HG03066 (cell line): ENCODE data around the gene ZNF891.

ENCODE experiments used
- ATAC-seq: cut with Tn5 transposase; IDR thresholded peaks from one replicate; pipeline ENCODE4 v1.9.1; 2021; ENCODE audit warnings: low read depth; ENCODE audit not compliant: unreplicated experiment

Gene ZNF891

DNA sequence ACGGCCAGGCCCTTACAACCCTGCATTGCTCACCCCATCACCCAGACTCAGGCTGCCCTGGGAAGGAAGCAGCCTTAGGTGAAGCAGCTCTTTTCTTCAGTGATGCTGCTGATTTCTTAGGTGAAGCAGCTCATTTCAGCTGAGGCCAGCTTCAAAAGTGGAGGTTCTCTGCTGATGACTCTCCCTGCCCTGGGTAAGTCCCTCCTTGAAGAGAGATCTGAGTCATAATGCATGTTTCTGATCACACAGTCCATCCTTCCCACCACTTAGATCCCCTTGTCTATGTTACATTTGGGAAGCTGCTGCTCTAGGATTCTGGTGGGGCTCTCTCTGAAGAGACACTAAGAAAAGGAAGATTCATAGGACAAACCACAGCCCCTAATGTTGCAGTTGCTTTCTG, 66.5 kb downstream of the ZNF891 start:
- no peak for ATAC-seq

DNA sequence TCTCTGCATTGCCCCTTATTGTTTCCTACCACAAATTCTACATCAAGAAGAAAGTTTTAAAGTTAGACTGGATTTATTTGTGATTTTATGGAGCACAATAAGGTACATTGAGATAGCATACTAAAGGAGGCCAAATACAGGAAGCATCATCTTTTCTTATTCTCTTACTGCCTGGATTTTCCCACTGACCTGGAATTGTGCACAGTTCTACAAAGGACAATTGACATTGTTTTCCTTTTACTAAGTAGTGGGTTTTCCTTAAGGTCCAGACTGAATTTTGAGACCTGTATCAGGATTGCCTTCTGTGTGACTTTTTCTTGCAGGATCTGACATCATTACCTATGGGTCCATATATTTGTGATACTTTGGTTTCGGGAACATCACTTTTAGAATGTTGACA, 68.1 kb downstream of the ZNF891 start:
- ATAC-seq: no peak

DNA sequence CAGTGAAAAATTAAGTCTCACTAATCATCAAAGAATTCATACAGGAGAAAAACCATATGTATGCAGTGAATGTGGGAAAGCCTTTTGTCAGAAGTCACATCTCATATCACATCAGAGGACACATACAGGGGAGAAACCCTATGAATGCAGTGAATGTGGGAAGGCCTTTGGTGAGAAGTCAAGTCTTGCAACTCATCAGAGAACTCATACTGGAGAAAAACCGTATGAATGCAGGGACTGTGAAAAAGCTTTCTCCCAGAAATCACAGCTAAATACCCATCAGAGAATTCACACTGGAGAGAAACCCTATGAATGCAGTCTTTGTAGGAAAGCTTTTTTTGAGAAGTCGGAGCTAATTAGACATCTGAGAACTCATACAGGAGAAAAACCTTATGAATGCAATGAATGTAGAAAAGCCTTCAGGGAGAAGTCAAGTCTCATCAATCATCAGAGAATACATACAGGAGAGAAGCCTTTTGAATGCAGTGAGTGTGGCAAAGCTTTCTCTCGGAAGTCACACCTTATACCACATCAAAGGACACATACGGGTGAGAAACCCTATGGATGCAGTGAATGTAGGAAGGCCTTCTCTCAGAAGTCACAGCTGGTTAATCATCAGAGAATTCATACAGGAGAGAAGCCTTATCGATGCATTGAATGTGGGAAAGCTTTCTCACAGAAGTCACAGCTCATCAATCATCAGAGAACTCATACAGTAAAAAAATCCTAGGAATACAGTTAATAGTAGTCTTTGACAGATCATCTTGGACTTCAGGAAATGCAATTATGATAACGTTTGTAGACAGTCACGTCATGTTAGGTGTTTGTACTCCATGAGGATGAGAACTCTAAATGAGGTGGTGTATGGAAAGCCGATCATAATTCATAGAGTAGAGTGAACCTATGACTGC, 71.6 kb downstream of the ZNF891 start:
- ATAC-seq: no peak

DNA sequence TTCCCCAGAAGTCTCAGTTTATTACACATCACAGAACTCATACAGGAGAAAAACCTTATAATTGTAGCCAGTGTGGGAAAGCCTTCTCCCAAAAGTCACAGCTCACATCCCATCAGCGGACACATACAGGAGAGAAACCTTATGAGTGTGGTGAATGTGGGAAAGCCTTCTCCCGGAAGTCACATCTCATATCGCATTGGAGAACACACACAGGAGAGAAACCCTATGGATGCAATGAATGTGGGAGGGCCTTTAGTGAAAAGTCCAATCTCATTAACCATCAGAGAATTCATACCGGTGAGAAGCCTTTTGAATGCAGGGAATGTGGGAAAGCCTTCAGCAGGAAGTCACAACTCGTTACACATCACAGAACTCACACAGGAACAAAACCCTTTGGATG, 72.6 kb downstream of the ZNF891 start:
- no peak for ATAC-seq
